Osteoblast (primary cell): Measurements from ENCODE around the gene PLA2G2E. TPM values are rescaled to one million over a fixed set of nuclear protein-coding genes. Genes with fewer than 3 reads are reported as not detected.

Experiments used
- DNase-seq: peaks from one replicate; pipeline ENCODE4 v3.0.0; 2011; ENCODE audit warnings: low spot score, mixed read lengths; ENCODE audit not compliant: insufficient read length; ENCODE audit errors: missing footprints
- H2AFZ ChIP-seq: 2 replicates; pipeline ENCODE4 v1.6.0; 2011; ENCODE audit warnings: mild to moderate bottlenecking, low read length
- H3K27ac ChIP-seq: 2 replicates; pipeline ENCODE4 v1.5.1; 2011; ENCODE audit warnings: mild to moderate bottlenecking, low read depth, low read length, moderate library complexity
- H3K27me3 ChIP-seq: 2 replicates; pipeline ENCODE4 v1.6.0; 2012; ENCODE audit warnings: mild to moderate bottlenecking, control low read depth, inconsistent platforms, low read length, moderate library complexity; ENCODE audit not compliant: insufficient read depth
- H3K36me3 ChIP-seq: 2 replicates; pipeline ENCODE4 v1.5.1; 2011; ENCODE audit warnings: mild to moderate bottlenecking, low read length, control low read depth, moderate library complexity; ENCODE audit not compliant: insufficient read depth
- H3K4me1 ChIP-seq: 2 replicates; pipeline ENCODE4 v1.5.1; 2011; ENCODE audit warnings: mild to moderate bottlenecking, low read length, control low read depth, moderate library complexity; ENCODE audit not compliant: insufficient read depth
- H3K4me2 ChIP-seq: 2 replicates; pipeline ENCODE4 v1.6.0; 2011; ENCODE audit warnings: mild to moderate bottlenecking, low read length; ENCODE audit not compliant: insufficient read depth
- H3K4me3 ChIP-seq: fragments of 200-600 bp; sonication (generic); 3 replicates; pipeline ENCODE4 v1.5.1; 2012; ENCODE audit warnings: mild to moderate bottlenecking, low read length, inconsistent platforms; ENCODE audit not compliant: insufficient read depth
- H3K79me2 ChIP-seq: 2 replicates; pipeline ENCODE4 v1.6.0; 2012; ENCODE audit warnings: mild to moderate bottlenecking, low read length, control low read depth, inconsistent platforms; ENCODE audit not compliant: insufficient read depth
- H3K9me3 ChIP-seq: 2 replicates; pipeline ENCODE4 v1.5.1; 2011; ENCODE audit warnings: low read depth, low read length, control low read depth
- H4K20me1 ChIP-seq: 2 replicates; pipeline ENCODE4 v1.6.0; 2012; ENCODE audit warnings: mild to moderate bottlenecking, low read length, control low read depth; ENCODE audit not compliant: insufficient read depth
- total RNA-seq: library from RNA; depleted of rRNA; stranded (reverse); fragments of >200 nt; gene quantifications from 2 replicates; pipeline ENCODE4 v1.2.3, GENCODE V29; 2012
- TF ChIP-seq, protein P1 (sequence below): IDR thresholded peaks from 2 replicates; pipeline ENCODE4 v1.5.1; 2011; ENCODE audit warnings: mild to moderate bottlenecking, low read depth, low read length, moderate library complexity; ENCODE audit errors: extremely low read depth

Gene PLA2G2E
- total RNA-seq, 1 donor: not detected

DNA sequence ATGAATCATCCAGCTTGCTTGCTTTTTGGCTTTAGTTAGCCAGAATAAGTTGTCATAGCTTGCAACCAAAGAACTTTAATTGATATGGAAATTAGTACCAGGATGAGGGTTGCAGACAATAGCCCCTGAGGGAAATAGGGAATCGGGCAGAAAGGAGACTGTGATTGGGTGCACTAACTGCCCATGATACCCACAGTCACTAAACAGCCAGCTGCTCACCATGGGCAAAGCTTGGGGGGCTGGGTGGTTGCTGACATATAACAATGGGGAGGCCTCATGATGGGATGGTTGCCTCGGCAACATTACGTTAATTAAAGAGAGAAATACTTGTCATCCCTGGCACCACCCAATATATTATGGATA is 17.8 kb upstream of the PLA2G2E start:
- Histone ChIP-seq H3K36me3 (no peaks in the 10 kb centered on the region), H2AFZ (no peak overlapping the region), H3K79me2 (no peaks in the 10 kb centered on the region), H4K20me1 (no peaks in the 10 kb centered on the region), H3K9me3 (no peaks in the 10 kb centered on the region), H3K4me1 (no peaks in the 10 kb centered on the region), H3K27ac (no peak overlapping the region), H3K4me2 (no peak overlapping the region), H3K4me3 (no peak overlapping the region), H3K27me3 (peaks cover 8% of the 10 kb centered on the region)
- DNase-seq: no peak
- TF ChIP-seq, protein P1, sequence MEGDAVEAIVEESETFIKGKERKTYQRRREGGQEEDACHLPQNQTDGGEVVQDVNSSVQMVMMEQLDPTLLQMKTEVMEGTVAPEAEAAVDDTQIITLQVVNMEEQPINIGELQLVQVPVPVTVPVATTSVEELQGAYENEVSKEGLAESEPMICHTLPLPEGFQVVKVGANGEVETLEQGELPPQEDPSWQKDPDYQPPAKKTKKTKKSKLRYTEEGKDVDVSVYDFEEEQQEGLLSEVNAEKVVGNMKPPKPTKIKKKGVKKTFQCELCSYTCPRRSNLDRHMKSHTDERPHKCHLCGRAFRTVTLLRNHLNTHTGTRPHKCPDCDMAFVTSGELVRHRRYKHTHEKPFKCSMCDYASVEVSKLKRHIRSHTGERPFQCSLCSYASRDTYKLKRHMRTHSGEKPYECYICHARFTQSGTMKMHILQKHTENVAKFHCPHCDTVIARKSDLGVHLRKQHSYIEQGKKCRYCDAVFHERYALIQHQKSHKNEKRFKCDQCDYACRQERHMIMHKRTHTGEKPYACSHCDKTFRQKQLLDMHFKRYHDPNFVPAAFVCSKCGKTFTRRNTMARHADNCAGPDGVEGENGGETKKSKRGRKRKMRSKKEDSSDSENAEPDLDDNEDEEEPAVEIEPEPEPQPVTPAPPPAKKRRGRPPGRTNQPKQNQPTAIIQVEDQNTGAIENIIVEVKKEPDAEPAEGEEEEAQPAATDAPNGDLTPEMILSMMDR: no peak

DNA sequence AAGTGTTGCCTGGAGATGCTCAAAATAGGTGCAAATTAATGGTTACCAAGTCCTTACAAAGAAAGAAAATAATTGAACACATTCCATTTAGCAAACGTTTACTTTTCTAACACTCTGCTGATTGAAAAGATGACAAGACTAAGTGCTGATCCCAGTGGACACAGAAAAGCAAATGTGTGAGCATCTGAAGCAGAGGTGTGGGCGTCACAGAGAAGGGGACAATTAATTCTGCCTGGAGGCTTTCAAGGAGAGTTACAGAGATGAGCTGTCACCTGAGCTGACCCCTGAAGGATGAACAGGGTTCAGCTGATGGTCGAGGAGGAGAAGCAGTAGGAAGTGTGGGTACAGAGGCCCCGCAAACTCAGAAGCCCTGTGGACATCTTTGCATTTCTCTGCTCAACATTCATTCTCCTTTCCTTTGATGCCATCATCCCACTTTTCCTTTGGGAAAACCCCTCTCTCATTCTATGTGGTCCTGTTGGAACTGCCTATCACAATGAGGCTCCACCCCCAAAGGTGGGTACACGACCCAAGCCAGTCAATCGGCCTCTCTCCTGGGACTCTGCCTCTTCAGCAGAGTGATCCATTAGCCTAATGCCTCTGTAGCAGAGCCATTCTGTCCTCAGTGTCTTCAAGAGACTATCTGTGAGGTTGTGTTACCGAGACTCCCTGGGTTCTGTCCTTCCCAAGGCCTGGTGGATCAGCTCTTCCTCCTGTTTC is 17.2 kb upstream of the PLA2G2E start:
- no peaks in the 10 kb centered on the region for H3K36me3 ChIP-seq
- TF ChIP-seq, protein P1: no peak

DNA sequence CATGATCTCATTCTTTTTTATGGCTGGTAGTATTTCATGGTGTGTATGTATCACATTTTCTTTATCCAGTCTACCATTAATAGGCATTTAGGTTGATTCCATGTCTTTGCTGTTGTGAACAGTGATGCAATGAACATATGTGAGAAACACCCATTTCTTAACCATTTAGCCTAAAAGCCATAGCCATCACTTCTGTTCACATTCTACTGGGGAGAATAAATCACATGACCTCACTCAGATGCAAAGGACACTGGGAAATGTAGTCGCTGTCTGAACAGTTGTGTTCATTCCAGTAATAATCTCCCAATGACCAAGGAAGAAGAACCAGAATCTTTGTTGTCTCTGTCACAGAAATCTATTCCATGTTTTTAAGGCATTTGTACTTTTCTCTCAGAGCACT is 15.1 kb upstream of the PLA2G2E start:
- no peaks in the 10 kb centered on the region for H3K79me2 ChIP-seq
- no peaks in the 10 kb centered on the region for H3K4me1 ChIP-seq
- H2AFZ ChIP-seq: no peak overlapping the region
- H3K9me3 ChIP-seq: no peaks in the 10 kb centered on the region
- no peak for DNase-seq
- TF ChIP-seq, protein P1: no peak
- no peaks in the 10 kb centered on the region for H3K36me3 ChIP-seq
- no peak overlapping the region for H3K4me3 ChIP-seq
- H3K27me3 ChIP-seq: no peaks in the 10 kb centered on the region
- no peak overlapping the region for H3K27ac ChIP-seq
- H4K20me1 ChIP-seq: no peaks in the 10 kb centered on the region
- no peak overlapping the region for H3K4me2 ChIP-seq

More for the DNA sequence above, 17.2 kb upstream of the PLA2G2E start:
- H3K4me1 ChIP-seq: no peaks in the 10 kb centered on the region
- H3K4me3 ChIP-seq: no peak overlapping the region
- H3K79me2 ChIP-seq: no peaks in the 10 kb centered on the region
- no peaks in the 10 kb centered on the region for H3K9me3 ChIP-seq
- H4K20me1 ChIP-seq: no peaks in the 10 kb centered on the region
- H3K4me2 ChIP-seq: no peak overlapping the region
- H3K27me3 ChIP-seq: peaks cover 7% of the 10 kb centered on the region
- no peak for DNase-seq
- no peak overlapping the region for H2AFZ ChIP-seq
- H3K27ac ChIP-seq: no peak overlapping the region

DNA sequence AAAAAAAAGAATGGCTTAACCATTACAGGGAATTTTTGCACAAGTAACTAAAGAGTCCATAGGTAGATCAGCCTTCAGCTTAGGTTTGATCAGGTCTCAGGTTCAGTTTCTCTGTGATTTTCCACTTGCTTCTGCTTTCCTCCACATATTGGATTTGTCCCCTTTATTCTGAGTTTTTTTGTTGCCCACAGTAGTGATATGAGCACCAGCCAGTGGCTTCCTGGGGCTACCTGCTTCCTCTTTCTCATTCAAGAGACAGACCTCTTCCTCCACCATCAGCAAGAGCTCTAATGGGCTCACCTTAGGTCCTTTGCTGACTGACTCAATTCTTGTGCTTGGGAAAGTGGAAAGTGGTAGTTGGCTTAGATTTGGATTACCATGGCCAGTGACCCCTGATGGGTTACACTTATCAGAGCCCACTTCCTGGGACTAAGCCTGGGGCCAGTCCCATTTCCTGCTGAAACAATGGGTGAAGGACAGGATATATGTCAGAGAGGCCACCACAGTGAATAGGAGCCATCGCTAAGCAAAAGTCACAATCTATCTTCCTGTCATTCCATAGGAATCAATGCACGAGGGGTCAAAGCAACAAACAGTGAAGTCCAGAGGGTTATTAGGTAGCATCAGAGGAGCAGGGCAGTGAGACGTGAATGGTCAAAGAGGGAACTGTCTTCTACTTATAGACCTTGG is 12.8 kb upstream of the PLA2G2E start:
- H3K79me2 ChIP-seq: no peaks in the 10 kb centered on the region
- no peak overlapping the region for H3K4me3 ChIP-seq
- peaks cover 8% of the 10 kb centered on the region for H3K9me3 ChIP-seq
- H3K27ac ChIP-seq: no peak overlapping the region
- H3K4me1 ChIP-seq: no peaks in the 10 kb centered on the region
- no peaks in the 10 kb centered on the region for H3K27me3 ChIP-seq
- TF ChIP-seq, protein P1: no peak
- no peak for DNase-seq
- no peak overlapping the region for H2AFZ ChIP-seq
- H4K20me1 ChIP-seq: no peaks in the 10 kb centered on the region
- no peak overlapping the region for H3K4me2 ChIP-seq
- H3K36me3 ChIP-seq: no peaks in the 10 kb centered on the region
